WTC11 (cell line): ENCODE results near the gene WNT2.

Source experiments
- CBFB ChIP-seq: sonication (generic); formaldehyde crosslinking; IDR thresholded peaks from 2 replicates; pipeline ENCODE4 v1.8.1; 2022; ENCODE audit warnings: mild to moderate bottlenecking, low read depth, missing genetic modification reagents
- CREB1 ChIP-seq: sonication (generic); formaldehyde crosslinking; IDR thresholded peaks from 2 replicates; pipeline ENCODE4 v1.8.0; 2023; ENCODE audit warnings: mild to moderate bottlenecking, missing genetic modification reagents
- CTCF ChIP-seq: fragments of 200-600 bp; IDR thresholded peaks from 2 replicates; pipeline ENCODE4 v1.8.0; 2022; ENCODE audit warnings: antibody characterized with exemption
- ETV6 ChIP-seq: sonication (generic); formaldehyde crosslinking; IDR thresholded peaks from 2 replicates; pipeline ENCODE4 v1.8.1; 2022; ENCODE audit warnings: mild to moderate bottlenecking, missing genetic modification reagents
- GABPB1 ChIP-seq: sonication (generic); formaldehyde crosslinking; IDR thresholded peaks from 2 replicates; pipeline ENCODE4 v1.8.1; 2023; ENCODE audit warnings: mild to moderate bottlenecking, missing genetic modification reagents
- HMGXB4 ChIP-seq: sonication (generic); formaldehyde crosslinking; IDR thresholded peaks from 2 replicates; pipeline ENCODE4 v1.8.1; 2023; ENCODE audit warnings: mild to moderate bottlenecking, moderate library complexity, missing genetic modification reagents
- MAX ChIP-seq: sonication (generic); formaldehyde crosslinking; IDR thresholded peaks from 2 replicates; pipeline ENCODE4 v1.8.0; 2022; ENCODE audit warnings: mild to moderate bottlenecking, missing genetic modification reagents
- MXD4 ChIP-seq: fragments of 250-450 bp; sonication (Bioruptor Pico); IDR thresholded peaks from 2 replicates; pipeline ENCODE4 v1.8.0; 2021; ENCODE audit warnings: mild to moderate bottlenecking, moderate library complexity, borderline replicate concordance
- NFE2L1 ChIP-seq: sonication (generic); formaldehyde crosslinking; IDR thresholded peaks from 2 replicates; pipeline ENCODE4 v1.8.1; 2023; ENCODE audit warnings: missing genetic modification reagents
- NR3C1 ChIP-seq: sonication (generic); formaldehyde crosslinking; conservative IDR thresholded peaks from 2 replicates; pipeline ENCODE4 v1.8.1; 2023; ENCODE audit warnings: low read depth, mild to moderate bottlenecking, missing genetic modification reagents
- PRDM15 ChIP-seq: sonication (generic); formaldehyde crosslinking; IDR thresholded peaks from 2 replicates; pipeline ENCODE4 v1.8.0; 2022; ENCODE audit warnings: missing genetic modification reagents
- SP1 ChIP-seq: sonication (generic); formaldehyde crosslinking; conservative IDR thresholded peaks from 2 replicates; pipeline ENCODE4 v1.8.1; 2022; ENCODE audit warnings: missing genetic modification reagents
- ZNF232 ChIP-seq: sonication (generic); formaldehyde crosslinking; IDR thresholded peaks from 2 replicates; pipeline ENCODE4 v1.8.0; 2022; ENCODE audit warnings: mild to moderate bottlenecking, missing genetic modification reagents
- ZNF263 ChIP-seq: sonication (generic); formaldehyde crosslinking; IDR thresholded peaks from 2 replicates; pipeline ENCODE4 v1.8.1; 2022; ENCODE audit warnings: low read depth, mild to moderate bottlenecking, moderate library complexity, missing genetic modification reagents

GRCh38 chr7:117347962-117348672 lies 25.3 kb upstream of the WNT2 start:
- TF ChIP-seq CTCF (no peak), MAX (no peak), PRDM15 (CRISPR knock-in tag) (no peak), CREB1 (CRISPR knock-in tag) (no peak), ETV6 (no peak), CBFB (CRISPR knock-in tag) (no peak), GABPB1 (CRISPR knock-in tag) (no peak), NR3C1 (no peak), HMGXB4 (CRISPR knock-in tag) (no peak), SP1 (CRISPR knock-in tag) (no peak), ZNF232 (CRISPR knock-in tag) (no peak), NFE2L1 (CRISPR knock-in tag) (no peak), MXD4 (CRISPR knock-in tag) (no peak), ZNF263 (no peak)
